Measurements from ENCODE around the gene IRGQ. TPM values are rescaled to one million over a fixed set of nuclear protein-coding genes. Genes with fewer than 3 reads are reported as not detected.

The IRGQ gene
- total RNA-seq, 2 donors from 2014 or later: 21.6 to 29.4 TPM

GRCh38 chr19:43631491-43631890 is 35.6 kb upstream of the IRGQ start:
- ATAC-seq (no peak), DNase-seq (ENCODE audit: low spot score in 2 of 2) (no peak)
- Mint-ChIP-seq H3K27ac (no peak overlapping the region), H3K9me3 (no peaks in the 10 kb centered on the region), H3K36me3 (no peaks in the 10 kb centered on the region)

- DNase-seq (ENCODE audit: low spot score in 2 of 2): no peak
- Mint-ChIP-seq H3K27ac (no peak overlapping the region), H3K9me3 (no peaks in the 10 kb centered on the region), H3K36me3 (no peaks in the 10 kb centered on the region)
- no peak for ATAC-seq
These were observed 32.9 kb upstream of the IRGQ start for GRCh38 chr19:43628646-43629326.

- Mint-ChIP-seq H3K27ac (no peak overlapping the region), H3K36me3 (no peaks in the 10 kb centered on the region), H3K9me3 (no peaks in the 10 kb centered on the region)
- no peak for DNase-seq (ENCODE audit: low spot score in 2 of 2)
- no peak for ATAC-seq
These were observed 30.9 kb upstream of the IRGQ start for GRCh38 chr19:43626838-43627237.

GRCh38 chr19:43625918-43626579 is 30.1 kb upstream of the IRGQ start:
- H3K36me3 Mint-ChIP-seq: no peaks in the 10 kb centered on the region
- H3K9me3 Mint-ChIP-seq: no peaks in the 10 kb centered on the region
- ATAC-seq (no peak), DNase-seq (ENCODE audit: low spot score in 2 of 2) (no peak)
- no peak overlapping the region for H3K27ac Mint-ChIP-seq

- H3K9me3 Mint-ChIP-seq: no peaks in the 10 kb centered on the region
- H3K27ac Mint-ChIP-seq: no peak overlapping the region
These were observed 29.0 kb upstream of the IRGQ start for GRCh38 chr19:43624933-43625332.

GRCh38 chr19:43623889-43624670 is 28.1 kb upstream of the IRGQ start:
- no peak overlapping the region for H3K27ac Mint-ChIP-seq
- no peak for ATAC-seq
- H3K36me3 Mint-ChIP-seq: no peaks in the 10 kb centered on the region

More at GRCh38 chr19:43624933-43625332, 29.0 kb upstream of the IRGQ start:
- DNase-seq (ENCODE audit: low spot score in 2 of 2) (peak; percentile 81 to 92), ATAC-seq (peak; percentile 83 to 93)
- no peaks in the 10 kb centered on the region for H3K36me3 Mint-ChIP-seq

GRCh38 chr19:43622956-43623355 is 27.0 kb upstream of the IRGQ start:
- DNase-seq (ENCODE audit: low spot score in 2 of 2) (no peak), ATAC-seq (no peak)
- no peak overlapping the region for H3K27ac Mint-ChIP-seq
- no peaks in the 10 kb centered on the region for H3K36me3 Mint-ChIP-seq
- no peaks in the 10 kb centered on the region for H3K9me3 Mint-ChIP-seq

More at GRCh38 chr19:43623889-43624670, 28.1 kb upstream of the IRGQ start:
- no peak for DNase-seq (ENCODE audit: low spot score in 2 of 2)
- H3K9me3 Mint-ChIP-seq: no peaks in the 10 kb centered on the region

GRCh38 chr19:43622070-43622469 is 26.1 kb upstream of the IRGQ start:
- H3K9me3 Mint-ChIP-seq: no peaks in the 10 kb centered on the region
- no peaks in the 10 kb centered on the region for H3K36me3 Mint-ChIP-seq
- no peak overlapping the region for H3K27ac Mint-ChIP-seq
- ATAC-seq (no peak), DNase-seq (ENCODE audit: low spot score in 2 of 2) (no peak)

GRCh38 chr19:43620061-43621001 is 24.4 kb upstream of the IRGQ start:
- H3K9me3 Mint-ChIP-seq: no peaks in the 10 kb centered on the region
- DNase-seq (ENCODE audit: low spot score in 2 of 2): peak in 1 of 2 donors; percentile 84
- peak overlapping the region; percentile 96 to 99 for H3K27ac Mint-ChIP-seq
- no peak for ATAC-seq
- no peaks in the 10 kb centered on the region for H3K36me3 Mint-ChIP-seq

GRCh38 chr19:43619262-43620060 is 23.5 kb upstream of the IRGQ start, which contains the start of gene ZNF428:
ZNF428 (minus strand) TSS chr19:43619629; CDS start chr19:43614304, 5,325 bp downstream.
- ATAC-seq: peak; percentile 91 to 93
- peak; percentile 87 to 93 for DNase-seq (ENCODE audit: low spot score in 2 of 2)
- no peaks in the 10 kb centered on the region for H3K9me3 Mint-ChIP-seq
- H3K36me3 Mint-ChIP-seq: no peaks in the 10 kb centered on the region
- H3K27ac Mint-ChIP-seq: peak within 1 kb of the TSS; percentile 96 to 99

- DNase-seq (ENCODE audit: low spot score in 2 of 2) (peak in 1 of 2 donors; percentile 53), ATAC-seq (peak; percentile 22 to 58)
- Mint-ChIP-seq H3K27ac (peak overlapping the region; percentile 96 to 97), H3K9me3 (no peaks in the 10 kb centered on the region), H3K36me3 (no peaks in the 10 kb centered on the region)
These were observed 23.0 kb upstream of the IRGQ start for GRCh38 chr19:43618921-43619261.

- ATAC-seq (no peak), DNase-seq (ENCODE audit: low spot score in 2 of 2) (no peak)
- no peaks in the 10 kb centered on the region for H3K9me3 Mint-ChIP-seq
- peak overlapping the region; percentile 4 to 34 for H3K27ac Mint-ChIP-seq
- H3K36me3 Mint-ChIP-seq: no peaks in the 10 kb centered on the region
These were observed 21.0 kb upstream of the IRGQ start for GRCh38 chr19:43616954-43617353.

GRCh38 chr19:43616306-43616705 is 20.4 kb upstream of the IRGQ start:
- no peaks in the 10 kb centered on the region for H3K9me3 Mint-ChIP-seq
- no peaks in the 10 kb centered on the region for H3K36me3 Mint-ChIP-seq
- no peak for DNase-seq (ENCODE audit: low spot score in 2 of 2)
- ATAC-seq: no peak
- peak overlapping the region in 1 of 2 donors; percentile 34 for H3K27ac Mint-ChIP-seq

- ATAC-seq (no peak), DNase-seq (ENCODE audit: low spot score in 2 of 2) (no peak)
- peak overlapping the region in 1 of 2 donors; percentile 64 for H3K27ac Mint-ChIP-seq
- no peaks in the 10 kb centered on the region for H3K36me3 Mint-ChIP-seq
- H3K9me3 Mint-ChIP-seq: no peaks in the 10 kb centered on the region
These were observed 16.4 kb upstream of the IRGQ start for GRCh38 chr19:43612374-43612773.

- Mint-ChIP-seq H3K27ac (peak within 1 kb of the TSS; percentile 67 to 76), H3K9me3 (no peaks in the 10 kb centered on the region), H3K36me3 (no peaks in the 10 kb centered on the region)
- DNase-seq (ENCODE audit: low spot score in 2 of 2) (no peak), ATAC-seq (no peak)
These were observed 15.9 kb upstream of the IRGQ start, which contains the start of gene SRRM5 for GRCh38 chr19:43611788-43612187. SRRM5 (plus strand) TSS chr19:43612088; CDS start chr19:43612122, 34 bp downstream.
